GM19025 (cell line): ENCODE data around the gene ADSS1.
"Not testable (repeated sequence)": the region's sequence is repeated elsewhere in the genome, so short reads cannot be mapped to it uniquely, and the experiment has no call there.

ENCODE experiments used
- ATAC-seq: cut with Tn5 transposase; IDR thresholded peaks from one replicate; pipeline ENCODE4 v1.9.1; 2021; ENCODE audit warnings: mild to moderate bottlenecking, low read depth, moderate library complexity; ENCODE audit not compliant: unreplicated experiment

The ADSS1 gene

GRCh38 chr14:104729176-104729834, 5.3 kb downstream of the ADSS1 start:
- ATAC-seq, result not testable (repeated sequence)

DNA sequence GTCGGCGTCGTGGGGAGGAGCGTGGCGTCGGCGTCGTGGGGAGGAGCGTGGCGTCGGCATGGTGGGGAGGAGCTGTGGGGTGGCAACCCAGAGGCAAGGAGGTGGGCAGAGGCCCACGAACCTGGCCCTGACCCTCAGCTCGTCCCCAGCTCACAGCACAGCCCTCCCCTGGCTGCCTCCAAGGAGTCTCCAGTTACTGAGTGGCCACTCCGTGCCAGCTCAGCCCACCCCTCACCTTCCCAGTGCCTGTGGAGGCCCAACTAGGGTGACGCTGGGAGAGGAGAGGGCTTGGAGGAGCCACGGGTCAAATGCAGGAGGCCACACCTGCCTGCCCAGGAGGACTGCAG, 5.8 kb downstream of the ADSS1 start:
- no peak for ATAC-seq

DNA sequence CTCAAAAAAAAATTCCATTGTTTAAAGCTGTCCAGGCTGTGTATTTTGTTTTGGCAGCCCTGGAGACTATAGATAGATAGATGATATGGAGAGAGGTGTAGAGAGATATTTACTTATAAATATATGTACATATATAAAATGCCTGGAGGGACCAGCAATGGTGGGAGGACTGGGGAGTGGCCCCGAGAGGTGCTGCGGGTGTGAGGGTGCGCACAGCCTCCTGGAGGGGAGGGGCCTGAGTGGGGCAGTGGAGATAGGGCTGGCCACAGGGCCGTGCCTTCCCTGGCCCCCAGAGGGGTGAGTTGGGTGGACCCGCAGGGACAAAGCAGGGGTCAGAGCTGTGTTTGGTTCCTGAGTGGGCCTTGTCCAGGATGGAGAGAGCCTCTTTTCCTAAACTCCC, 6.5 kb downstream of the ADSS1 start:
- ATAC-seq, result no peak

GRCh38 chr14:104731320-104732294, 7.6 kb downstream of the ADSS1 start:
- ATAC-seq, result no peak

GRCh38 chr14:104732355-104732804, 8.4 kb downstream of the ADSS1 start:
- no peak for ATAC-seq

GRCh38 chr14:104732931-104733681, 9.1 kb downstream of the ADSS1 start:
- ATAC-seq, result no peak

DNA sequence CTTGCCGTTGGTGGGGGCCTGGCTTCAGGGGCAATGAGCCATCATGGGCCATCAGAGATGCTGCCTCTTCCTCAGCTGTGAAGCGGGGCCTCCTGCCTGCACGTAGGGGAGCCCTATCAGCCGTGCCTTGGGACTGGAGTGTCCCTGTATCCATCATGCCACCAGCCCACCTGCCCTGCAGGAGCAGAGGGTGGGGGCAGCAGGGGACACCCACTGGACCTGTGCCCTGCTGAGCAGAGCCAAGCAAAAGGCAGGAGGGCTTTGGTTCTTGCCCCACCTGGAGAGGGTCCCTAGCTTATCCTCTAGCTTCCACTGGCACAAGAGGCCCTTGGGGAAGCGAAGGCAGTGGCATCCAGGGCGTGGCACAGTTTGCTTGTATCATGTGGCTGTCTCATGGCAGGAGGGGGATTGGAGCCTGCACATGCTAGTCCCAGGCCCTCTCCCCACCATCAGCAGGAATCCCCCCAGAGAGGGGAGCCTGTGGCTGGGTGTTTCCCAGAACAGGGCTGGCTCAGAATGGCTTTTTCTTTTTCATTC, 10.1 kb downstream of the ADSS1 start:
- no peak for ATAC-seq

GRCh38 chr14:104734601-104734990, 10.6 kb downstream of the ADSS1 start:
- ATAC-seq, result no peak

DNA sequence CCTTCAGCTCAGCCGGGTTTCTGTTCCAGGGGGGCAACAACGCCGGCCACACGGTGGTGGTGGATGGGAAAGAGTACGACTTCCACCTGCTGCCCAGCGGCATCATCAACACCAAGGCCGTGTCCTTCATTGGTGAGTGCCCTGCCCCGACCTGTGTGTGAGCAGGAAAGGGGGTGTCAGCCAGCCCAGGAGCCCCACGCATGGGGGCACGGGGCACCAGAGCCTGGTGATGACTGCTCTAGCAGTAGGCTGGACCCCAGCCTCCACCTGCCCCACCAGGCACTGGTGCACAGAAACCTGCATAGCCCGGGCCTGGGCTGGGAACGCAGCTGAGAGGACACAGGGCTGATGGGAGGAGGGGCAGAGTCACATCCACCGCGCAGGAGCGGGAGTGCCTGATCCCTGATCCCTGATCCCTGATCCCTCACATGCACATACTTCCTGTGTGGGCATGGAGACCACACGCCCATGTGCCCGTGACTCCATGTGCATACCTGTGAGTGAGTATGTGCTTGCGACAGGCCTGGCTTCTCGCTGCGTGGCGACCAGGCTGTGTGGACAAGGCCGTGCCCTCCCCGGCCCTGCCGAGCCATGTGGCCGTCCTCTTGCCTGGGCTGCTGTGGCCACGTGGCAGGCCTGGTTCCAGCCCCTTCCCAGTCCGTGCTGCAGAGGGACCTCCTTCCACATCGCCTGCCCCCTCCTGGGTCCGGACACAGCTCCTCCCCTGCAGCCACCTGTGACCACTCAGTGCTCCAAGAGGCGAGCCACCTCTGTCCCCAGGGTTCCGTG, 11.2 kb downstream of the ADSS1 start:
- no peak for ATAC-seq

- ATAC-seq, result no peak
Observed at GRCh38 chr14:104735830-104736642, 12.0 kb downstream of the ADSS1 start.

DNA sequence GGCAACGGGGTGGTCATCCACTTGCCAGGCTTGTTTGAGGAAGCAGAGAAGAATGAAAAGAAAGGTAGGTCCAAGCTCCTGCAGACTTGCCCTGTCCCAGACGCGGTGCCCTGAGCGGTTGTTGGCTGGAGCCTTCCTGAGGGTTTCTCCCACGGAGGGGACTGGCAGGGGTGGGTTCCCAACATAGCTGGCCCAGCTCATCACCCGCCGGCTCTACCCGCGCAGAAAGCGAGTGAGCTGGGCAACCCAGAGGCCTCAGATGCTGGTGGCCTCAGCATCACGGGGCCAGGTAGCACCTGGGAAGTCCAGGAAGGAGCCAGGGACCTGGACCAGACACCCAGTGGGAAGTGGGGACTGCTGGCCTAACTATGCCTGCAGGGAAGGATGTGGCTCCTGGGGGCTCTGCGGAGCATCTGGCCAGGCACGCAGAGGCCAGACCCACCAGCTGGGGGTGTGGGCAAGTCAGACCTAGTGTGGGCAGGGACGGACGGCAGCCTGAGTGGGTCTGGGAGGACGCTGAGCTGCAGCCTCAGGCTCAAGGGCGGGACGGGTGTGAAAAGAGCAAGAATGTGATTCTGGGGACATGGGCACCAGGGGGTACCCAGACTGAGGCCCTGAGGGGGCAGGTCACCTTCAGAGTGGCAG, 14.5 kb downstream of the ADSS1 start:
- no peak for ATAC-seq

- no peak for ATAC-seq
Observed at GRCh38 chr14:104739026-104739425, 15.0 kb downstream of the ADSS1 start.

- ATAC-seq, result no peak
Observed at GRCh38 chr14:104739546-104740516, 15.8 kb downstream of the ADSS1 start.

DNA sequence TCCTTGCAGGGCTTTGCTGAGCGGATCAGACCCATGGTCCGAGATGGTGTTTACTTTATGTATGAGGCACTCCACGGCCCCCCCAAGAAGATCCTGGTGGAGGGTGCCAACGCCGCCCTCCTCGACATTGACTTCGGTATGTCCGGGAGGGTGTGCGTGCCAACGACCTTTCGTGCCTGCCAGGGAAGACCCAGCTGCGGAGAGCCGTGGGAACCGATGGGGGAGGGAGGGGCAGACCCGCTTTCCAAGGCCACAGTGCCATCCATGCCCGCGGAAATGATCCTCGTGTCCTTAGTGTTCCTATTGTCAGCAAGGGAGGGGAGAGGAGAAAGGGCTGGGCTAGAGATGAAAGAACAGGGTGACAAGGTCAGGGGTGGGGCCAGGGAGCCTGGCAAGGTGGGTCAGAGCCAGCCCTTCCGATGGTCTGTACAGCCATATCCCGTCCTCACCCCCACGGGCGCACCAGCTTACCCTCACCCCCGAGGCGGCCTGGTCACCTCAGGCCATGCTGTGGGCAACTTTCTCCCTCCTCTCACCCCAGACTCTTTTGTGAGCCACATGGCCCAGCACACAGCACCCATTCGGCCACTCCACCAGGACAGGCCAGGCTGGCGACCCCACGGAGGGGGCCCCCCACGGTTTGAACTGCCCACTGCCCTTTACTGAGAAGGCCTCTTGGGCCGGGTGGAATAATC, 17.2 kb downstream of the ADSS1 start:
- no peak for ATAC-seq

DNA sequence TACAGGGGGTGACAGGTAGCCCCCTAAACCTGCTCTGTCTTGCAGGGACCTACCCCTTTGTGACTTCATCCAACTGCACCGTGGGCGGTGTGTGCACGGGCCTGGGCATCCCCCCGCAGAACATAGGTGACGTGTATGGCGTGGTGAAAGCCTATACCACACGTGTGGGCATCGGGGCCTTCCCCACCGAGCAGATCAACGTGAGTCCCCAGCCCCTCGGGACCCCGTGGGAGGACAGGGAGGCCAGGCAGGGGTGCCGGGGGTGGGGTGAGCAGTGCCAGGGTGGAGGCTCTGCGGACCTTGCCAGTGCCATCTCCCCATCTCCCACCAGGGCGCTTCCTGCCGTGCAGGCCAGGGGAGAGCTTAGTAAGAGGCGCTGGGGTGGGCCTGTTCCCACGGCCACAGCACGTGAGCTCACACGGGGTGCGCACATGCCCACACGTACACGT, 17.8 kb downstream of the ADSS1 start:
- no peak for ATAC-seq

- no peak for ATAC-seq
Observed at GRCh38 chr14:104742586-104743455, 18.8 kb downstream of the ADSS1 start.
